ENCODE data around the gene ATP2A2. TPM values are rescaled to one million over a fixed set of nuclear protein-coding genes. Genes with fewer than 3 reads are reported as not detected.

Gene ATP2A2
- total RNA-seq, 1 donor from 2014 or later, result 3,201 TPM

- peak; percentile 1 for ATAC-seq
- no peak for DNase-seq
- intact Hi-C loops (cut with micrococcal nuclease), result no loop called here
Measured at GRCh38 chr12:110282956-110283817, 2.1 kb downstream of the ATP2A2 start.

DNA sequence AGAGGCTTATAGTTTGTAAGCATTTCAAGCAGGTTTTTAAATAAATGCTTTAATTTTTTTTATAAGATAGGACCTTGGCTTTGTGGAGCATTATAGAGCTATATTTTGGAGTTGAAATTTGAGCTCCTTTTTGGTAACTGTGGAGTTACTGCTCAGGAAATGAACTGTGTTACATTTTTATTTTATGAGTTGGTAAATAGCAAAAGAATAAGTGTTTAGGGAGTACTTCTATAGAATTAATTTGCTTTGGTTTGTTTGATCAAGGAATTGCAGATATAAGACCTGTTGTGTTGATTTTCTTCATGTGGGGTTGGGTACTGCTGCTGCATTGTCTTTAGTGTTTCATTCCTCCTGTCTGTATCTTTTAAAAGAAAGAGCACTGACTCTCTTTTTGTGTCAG lies 3.5 kb downstream of the ATP2A2 start:
- ATAC-seq (no peak), DNase-seq (no peak)
- intact Hi-C loops (cut with micrococcal nuclease), result no loop called here

DNA sequence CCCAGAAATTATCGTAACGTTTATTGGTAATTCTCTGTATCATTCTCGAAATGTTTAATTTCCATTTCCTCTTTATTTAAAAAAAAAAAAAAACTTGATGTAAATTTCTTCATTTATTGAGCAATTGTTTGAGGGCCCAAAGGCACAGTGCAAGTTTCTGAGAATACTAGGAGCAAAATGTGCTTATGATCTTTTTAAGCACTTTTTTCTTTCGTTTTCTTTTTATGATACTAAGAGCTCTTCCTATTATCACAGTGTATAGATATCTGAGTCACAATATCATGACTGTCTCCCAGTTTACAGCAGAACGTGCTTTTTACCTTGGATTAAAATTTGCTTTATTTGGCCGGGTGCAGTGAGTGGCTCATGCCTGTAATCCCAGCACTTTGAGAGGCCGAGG lies 5.6 kb downstream of the ATP2A2 start:
- no peak for ATAC-seq
- intact Hi-C loops (cut with micrococcal nuclease), result loop anchor here (5.0 kb wide), 1 partner anchor 49 kb away; no protein-coding TSS in a partner anchor
- no peak for DNase-seq

DNA sequence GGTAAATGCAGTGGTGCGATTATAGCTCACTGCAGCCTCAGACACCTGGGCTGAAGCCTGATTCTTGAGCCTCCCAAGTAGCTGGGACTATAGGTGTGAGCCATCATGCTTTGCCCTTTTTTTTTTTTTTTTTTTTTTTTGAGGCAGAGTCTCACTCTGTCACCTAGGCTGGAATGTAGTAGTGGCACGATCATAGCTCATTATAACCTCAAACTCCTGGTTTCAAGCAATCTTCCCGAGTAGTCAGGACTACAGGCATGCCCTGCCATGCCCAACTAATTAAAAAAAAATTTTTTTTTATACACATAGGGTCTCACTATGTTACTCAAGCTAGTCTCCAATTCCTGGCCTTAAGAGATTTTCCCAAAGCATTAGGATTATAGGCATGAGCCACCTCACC lies 6.9 kb downstream of the ATP2A2 start:
- intact Hi-C loops (cut with micrococcal nuclease), result loop anchor here (5.0 kb wide), 1 partner anchor 51 kb away; no protein-coding TSS in a partner anchor
- ATAC-seq (peak; percentile 6), DNase-seq (no peak)

DNA sequence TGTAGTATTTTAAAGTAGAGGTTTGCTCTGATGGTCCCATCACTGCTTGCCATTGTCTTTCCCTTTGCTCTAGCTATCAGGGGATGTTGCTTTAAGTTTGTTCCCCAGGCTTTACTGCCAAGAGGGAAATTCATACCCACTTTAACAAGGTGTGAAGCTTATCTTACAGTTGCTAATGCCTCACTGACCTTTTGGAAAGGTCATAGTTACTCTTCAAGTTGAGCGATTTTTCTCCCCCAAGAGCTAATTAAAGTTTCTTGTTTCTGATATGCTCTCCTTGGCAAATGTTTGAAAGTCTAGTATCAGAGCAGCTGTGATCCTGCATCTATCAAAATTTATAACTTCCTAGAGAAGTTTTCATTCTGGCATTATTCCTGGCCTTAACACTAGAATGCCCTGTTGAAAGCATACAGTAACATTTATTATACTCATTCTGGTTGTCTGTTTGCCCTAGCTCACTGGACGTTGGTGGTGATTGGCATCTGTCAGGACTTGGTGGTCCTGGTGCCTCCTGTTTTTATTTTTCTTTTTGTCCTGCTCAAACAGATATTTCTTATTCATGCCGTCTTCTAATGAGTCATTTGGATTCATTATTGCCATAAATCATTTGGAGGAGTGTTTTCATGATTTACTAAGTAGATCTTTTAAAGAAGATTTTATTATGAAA lies 8.1 kb downstream of the ATP2A2 start:
- DNase-seq (no peak), ATAC-seq (peak; percentile 57)
- intact Hi-C loops (cut with micrococcal nuclease), result loop anchor here (5.0 kb wide), 1 partner anchor 52 kb away; no protein-coding TSS in a partner anchor

- ATAC-seq (no peak), DNase-seq (no peak)
- intact Hi-C loops (cut with micrococcal nuclease), result loop anchor here (5.0 kb wide), 1 partner anchor 52 kb away; no protein-coding TSS in a partner anchor
Measured at GRCh38 chr12:110289711-110290078, 8.6 kb downstream of the ATP2A2 start.

DNA sequence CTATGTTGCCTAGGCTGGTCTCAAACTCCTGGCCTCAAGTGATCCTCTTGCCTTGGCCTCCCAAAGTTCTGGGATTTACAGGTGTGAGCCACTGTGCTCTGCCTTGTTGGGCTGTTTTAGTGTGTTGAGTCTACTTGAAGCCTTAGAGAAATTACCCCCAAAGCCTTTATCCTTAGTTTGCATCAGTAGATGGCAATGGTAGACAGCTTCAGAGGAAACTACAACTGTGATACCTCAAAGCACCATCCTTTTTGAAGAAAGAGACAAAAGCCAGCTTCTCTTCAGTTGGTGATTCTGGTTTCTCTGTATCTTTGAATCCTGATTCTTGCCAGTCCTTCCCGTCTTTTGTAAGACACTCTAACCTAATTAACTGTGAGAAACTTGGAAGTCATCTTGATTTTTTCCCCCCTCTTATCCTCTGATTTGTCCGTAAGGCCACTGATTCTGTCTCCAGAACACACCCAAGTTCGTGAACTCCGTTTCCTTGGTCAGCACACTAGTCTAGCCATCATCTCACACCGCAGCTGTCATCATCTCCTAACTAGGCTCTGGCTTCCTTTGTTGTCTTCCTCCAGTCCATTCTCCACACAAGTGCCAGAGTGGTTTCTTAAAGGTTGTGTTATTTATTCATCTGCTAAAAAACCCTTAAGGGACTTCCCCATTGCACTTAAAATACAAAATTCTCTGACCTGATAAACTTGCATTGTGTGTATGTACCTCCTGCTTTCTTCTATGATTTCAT lies 20.2 kb downstream of the ATP2A2 start:
- ATAC-seq (peak; percentile 11), DNase-seq (no peak)
- intact Hi-C loops (cut with micrococcal nuclease), result no loop called here

GRCh38 chr12:110304061-110304551 lies 23.1 kb downstream of the ATP2A2 start:
- DNase-seq (no peak), ATAC-seq (no peak)
- intact Hi-C loops (cut with micrococcal nuclease), result no loop called here

DNA sequence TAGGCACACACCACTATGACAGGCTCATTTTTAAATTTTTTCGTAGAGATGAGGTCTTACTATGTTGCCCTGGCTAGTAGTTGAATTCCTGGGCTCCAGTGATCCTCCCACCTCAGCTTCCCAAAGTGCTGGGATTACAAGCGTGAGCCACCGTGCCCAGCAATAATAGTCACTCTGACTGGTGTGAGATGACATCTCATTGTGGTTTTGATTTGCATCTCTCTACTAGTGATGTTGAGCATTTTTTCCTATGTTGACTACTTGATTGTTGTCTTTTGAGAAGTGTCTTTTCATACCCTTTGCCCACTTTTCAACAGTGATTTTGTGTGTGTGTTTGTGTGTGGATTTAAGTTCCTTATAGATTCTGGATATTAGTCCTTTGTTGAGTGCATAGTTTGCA lies 26.3 kb downstream of the ATP2A2 start:
- no peak for DNase-seq
- ATAC-seq, result no peak
- intact Hi-C loops (cut with micrococcal nuclease), result no loop called here

DNA sequence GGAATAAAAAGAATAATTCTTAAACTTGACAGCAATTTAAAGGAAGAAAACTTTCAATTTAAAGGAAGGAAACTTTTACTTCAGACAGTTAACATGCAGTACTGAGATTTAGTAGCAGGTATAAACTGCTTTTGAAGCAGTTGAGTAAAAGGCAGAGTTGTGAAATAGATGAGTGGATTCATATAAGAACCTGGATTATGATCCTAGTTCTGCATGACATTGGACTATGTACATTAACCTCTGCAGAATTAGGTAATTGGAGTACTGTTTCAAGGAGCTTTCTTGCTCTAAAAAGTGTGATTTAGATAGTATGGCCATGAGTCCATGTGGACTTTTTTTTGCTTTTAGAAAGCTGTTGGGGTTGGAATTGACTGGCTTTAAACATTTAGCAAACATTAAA lies 29.7 kb downstream of the ATP2A2 start:
- ATAC-seq (no peak), DNase-seq (no peak)
- intact Hi-C loops (cut with micrococcal nuclease), result no loop called here

GRCh38 chr12:110311903-110312302 lies 30.9 kb downstream of the ATP2A2 start:
- intact Hi-C loops (cut with micrococcal nuclease), result no loop called here
- ATAC-seq, result no peak

DNA sequence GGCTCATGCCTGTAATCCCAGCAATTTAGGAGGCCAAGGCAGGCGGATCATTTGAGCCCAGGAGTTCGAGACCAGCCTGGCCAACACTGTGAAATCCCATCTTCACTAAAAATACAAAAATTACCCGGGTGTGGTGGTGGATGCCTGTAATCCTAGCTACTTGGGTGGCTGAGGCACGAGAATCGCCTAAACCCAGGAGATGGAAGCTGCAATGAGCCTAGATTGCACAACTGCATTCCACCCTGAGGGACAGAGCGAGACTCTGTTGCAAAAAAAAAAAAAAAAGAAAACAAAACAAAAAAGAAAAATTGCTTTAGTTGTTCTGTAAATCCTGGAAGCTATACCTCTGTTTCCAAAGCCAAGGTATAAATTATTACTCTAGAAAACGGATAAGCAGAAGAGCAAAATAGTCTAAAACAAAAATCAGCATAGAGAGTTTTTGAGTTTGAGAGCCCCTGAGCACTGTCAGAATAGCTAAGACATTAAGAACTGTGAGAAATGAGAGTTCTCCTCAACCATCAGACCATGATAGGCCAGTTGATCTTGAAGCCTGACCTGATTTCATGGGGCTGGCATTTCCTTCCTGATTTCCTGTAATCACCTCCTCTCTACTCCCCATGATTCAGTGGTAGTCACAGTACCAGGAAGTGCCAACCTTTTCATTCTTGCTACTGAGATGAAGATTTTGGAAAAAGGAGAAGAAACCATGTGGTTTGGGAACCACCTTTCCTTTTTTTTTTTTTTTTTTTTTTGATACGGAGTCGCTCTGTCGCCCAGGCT lies 31.7 kb downstream of the ATP2A2 start:
- intact Hi-C loops (cut with micrococcal nuclease), result no loop called here
- DNase-seq (no peak), ATAC-seq (peak; percentile 22)

More at GRCh38 chr12:110311903-110312302, 30.9 kb downstream of the ATP2A2 start:
- no peak for DNase-seq

DNA sequence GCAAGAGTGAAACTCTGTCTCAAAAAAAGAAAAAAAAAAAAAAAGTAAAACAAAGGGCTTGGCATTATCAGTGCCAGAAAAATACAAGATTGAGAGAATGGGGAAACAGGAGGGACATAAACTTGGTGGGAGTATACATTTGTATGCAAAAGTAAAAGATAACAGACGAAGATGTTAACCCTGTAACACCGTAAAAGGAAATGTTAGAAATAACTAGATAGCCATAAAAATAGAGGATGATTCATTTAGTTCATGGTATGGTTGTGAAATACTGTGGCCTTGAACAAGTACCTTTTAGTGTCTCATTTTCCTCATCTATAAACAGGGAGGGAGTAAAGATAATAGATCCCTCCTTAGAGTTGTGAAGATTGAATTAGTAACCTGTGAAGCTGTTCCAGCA lies 33.3 kb downstream of the ATP2A2 start:
- intact Hi-C loops (cut with micrococcal nuclease), result no loop called here
- ATAC-seq (no peak), DNase-seq (no peak)

- ATAC-seq, result peak; percentile 25
- intact Hi-C loops (cut with micrococcal nuclease), result no loop called here
- DNase-seq, result no peak
Measured at GRCh38 chr12:110316861-110317260, 35.8 kb downstream of the ATP2A2 start.

DNA sequence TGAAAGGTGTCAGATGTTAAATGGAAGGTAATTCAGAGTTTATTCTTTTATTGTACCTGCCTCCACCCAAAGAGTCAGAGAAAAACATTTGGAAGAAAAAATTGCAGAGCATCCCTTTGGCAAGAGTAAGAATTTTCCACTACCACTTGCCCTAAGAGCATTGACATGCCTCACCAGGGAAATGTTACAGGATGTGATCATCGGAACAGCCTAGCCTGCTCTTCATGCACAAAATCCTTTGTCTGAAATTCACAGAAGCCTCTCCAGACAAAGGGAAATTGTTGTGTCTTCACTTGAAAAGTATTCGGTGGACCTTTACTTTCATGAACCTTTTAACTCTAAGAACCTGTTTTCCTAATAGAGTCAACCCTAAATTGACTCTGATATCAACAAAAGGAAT lies 36.9 kb downstream of the ATP2A2 start:
- intact Hi-C loops (cut with micrococcal nuclease), result no loop called here
- DNase-seq (no peak), ATAC-seq (peak; percentile 58)

DNA sequence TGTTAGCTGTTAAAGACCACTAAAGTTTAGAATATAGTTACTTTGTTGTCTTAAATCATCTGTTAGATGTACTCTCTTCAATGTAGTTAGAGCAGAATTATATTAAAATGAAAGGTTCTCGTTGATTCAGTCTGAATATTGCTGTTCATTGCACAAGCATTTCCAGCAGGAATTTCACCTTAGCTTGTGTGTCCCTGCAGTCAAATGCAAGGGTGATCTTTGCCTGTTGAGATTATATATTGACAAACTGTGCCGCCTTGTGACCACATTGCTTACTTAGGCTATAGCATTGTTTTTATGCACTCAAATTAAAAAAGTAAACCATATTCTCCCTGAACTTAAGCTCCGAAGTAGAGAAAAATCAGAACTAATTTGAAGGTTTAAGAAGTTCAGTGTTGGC lies 39.5 kb downstream of the ATP2A2 start:
- no peak for DNase-seq
- ATAC-seq, result no peak
- intact Hi-C loops (cut with micrococcal nuclease), result no loop called here

DNA sequence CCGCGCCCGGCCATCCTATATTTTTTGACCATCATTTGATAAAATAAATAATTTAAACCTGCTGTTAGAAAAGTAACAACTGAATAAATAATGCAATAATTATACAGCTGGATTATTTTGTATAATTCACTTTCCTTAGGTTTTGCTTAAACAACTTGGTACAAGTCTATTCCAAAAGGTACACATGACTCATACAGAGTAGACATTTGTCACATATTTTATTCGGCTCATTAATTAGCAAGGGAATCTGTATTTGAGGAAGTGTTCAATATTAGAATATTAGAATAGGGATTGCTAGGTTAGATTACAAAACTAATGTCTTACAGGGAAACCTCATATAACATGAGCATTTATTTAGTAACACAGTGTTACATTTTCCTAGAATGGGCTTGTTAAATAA lies 48.7 kb downstream of the ATP2A2 start:
- DNase-seq (no peak), ATAC-seq (no peak)
- intact Hi-C loops (cut with micrococcal nuclease), result no loop called here

DNA sequence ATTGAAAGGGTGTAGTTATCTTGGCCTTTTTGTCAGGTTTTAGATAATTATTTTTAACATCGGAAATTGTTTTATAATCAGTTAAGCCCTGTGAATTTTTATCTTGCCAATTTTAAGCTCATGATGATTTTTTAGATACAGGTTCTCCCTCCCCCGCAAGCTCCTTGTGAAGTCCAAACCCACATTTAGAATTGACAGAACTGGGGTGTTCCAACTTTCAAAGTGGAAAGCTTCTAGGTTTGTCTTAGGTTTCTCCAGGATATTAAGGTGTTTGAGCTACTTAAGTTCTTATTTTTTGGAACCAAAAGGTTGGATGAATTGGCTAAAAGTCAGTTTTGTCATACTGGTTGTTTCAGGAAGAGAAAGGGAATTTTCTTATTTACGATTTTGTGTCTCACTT lies 49.1 kb downstream of the ATP2A2 start:
- no peak for DNase-seq

DNA sequence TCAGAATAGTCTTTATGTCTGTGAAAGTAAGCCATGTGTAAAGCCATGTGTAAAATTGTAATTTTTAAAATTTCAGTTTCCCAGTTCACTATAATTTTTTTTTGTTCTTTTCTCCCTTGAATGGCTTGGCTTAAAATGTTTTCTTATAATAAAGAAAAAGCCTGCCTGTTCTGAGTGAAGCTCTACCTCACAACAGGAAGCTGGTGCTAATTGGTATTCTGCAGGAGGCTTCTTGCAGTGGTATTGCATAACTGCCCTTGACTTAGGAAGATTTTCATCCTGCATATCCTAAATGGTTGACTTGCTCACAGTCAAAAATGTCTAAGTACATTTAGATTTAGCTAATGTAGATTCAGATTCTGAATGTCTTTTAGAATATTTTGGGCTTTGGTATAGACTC lies 49.5 kb downstream of the ATP2A2 start:
- DNase-seq (no peak), ATAC-seq (peak; percentile 17)
- intact Hi-C loops (cut with micrococcal nuclease), result no loop called here

More for the DNA sequence above, 49.1 kb downstream of the ATP2A2 start:
- ATAC-seq, result no peak
- intact Hi-C loops (cut with micrococcal nuclease), result no loop called here
